PC-3 (cell line): ENCODE measurements around the gene NOL6. TPM values are rescaled to one million over a fixed set of nuclear protein-coding genes. Genes with fewer than 3 reads are reported as not detected.
"Not testable (repeated sequence)": the region's sequence is repeated elsewhere in the genome, so short reads cannot be mapped to it uniquely, and the experiment has no call there.

Source experiments
- ATAC-seq: fragments of 200-7000 bp; cut with Tn5 transposase; 2 replicates; pipeline ENCODE4 v1.9.1; 2020; ENCODE audit warnings: mild to moderate bottlenecking, moderate library complexity
- BruUV-seq: library from RNA; stranded (reverse); fragments of 400-500 nt; replicated peaks from 2 replicates; lab custom pipeline; 2021; lab: Mats Ljungman, UMichigan
- CTCF ChIA-PET: fragments of 300-600 bp; sonication (Branson Sonifier 250); formaldehyde crosslinking; loops from one replicate; lab custom pipeline; 2022; ENCODE audit warnings: antibody characterized with exemption; lab: Charles Lee
- POLR2A ChIA-PET: fragments of 300-600 bp; sonication (Branson Sonifier 250); formaldehyde crosslinking; loops from one replicate; lab custom pipeline; 2022; ENCODE audit warnings: antibody characterized with exemption; ENCODE audit not compliant: unreplicated experiment; lab: Charles Lee
- DNase-seq: peaks from one replicate; pipeline ENCODE4 v3.0.0-alpha.2; 2015
- H2AFZ ChIP-seq: fragments of 300-600 bp; sonication (generic); 2 replicates; pipeline ENCODE4 v1.6.0; 2016; ENCODE audit warnings: antibody characterized with exemption, low read length
- H3F3A ChIP-seq: fragments of 300-600 bp; sonication (generic); one replicate; pipeline ENCODE4 v1.6.0; 2017; ENCODE audit warnings: antibody characterized with exemption, low read length, control low read depth, mild to moderate bottlenecking; ENCODE audit not compliant: unreplicated experiment
- H3K27ac ChIP-seq: fragments of 300-600 bp; sonication (generic); 2 replicates; pipeline ENCODE4 v1.5.1; 2016; ENCODE audit warnings: mild to moderate bottlenecking, low read length
- H3K27me3 ChIP-seq: fragments of 300-600 bp; sonication (generic); 2 replicates; pipeline ENCODE4 v1.6.1; 2016; ENCODE audit warnings: low read length, mixed read lengths
- H3K36me3 ChIP-seq: fragments of 300-600 bp; sonication (generic); 2 replicates; pipeline ENCODE4 v1.6.1; 2016; ENCODE audit warnings: low read depth, mixed run types, low read length, mixed read lengths
- H3K4me1 ChIP-seq: fragments of 300-600 bp; sonication (generic); 2 replicates; pipeline ENCODE4 v1.5.1; 2016; ENCODE audit warnings: low read length; ENCODE audit not compliant: insufficient read depth
- H3K4me2 ChIP-seq: fragments of 300-600 bp; sonication (generic); 2 replicates; pipeline ENCODE4 v1.6.0; 2016; ENCODE audit warnings: low read length
- H3K4me3 ChIP-seq: fragments of 300-600 bp; sonication (generic); 2 replicates; pipeline ENCODE4 v1.5.1; 2016; ENCODE audit warnings: mild to moderate bottlenecking, low read length, mixed read lengths
- H3K79me2 ChIP-seq: fragments of 300-600 bp; sonication (generic); 2 replicates; pipeline ENCODE4 v1.6.1; 2017; ENCODE audit warnings: low read length, mixed read lengths
- H3K9ac ChIP-seq: fragments of 300-600 bp; sonication (generic); 2 replicates; pipeline ENCODE4 v1.6.0; 2016; ENCODE audit warnings: mild to moderate bottlenecking, low read length
- H3K9me2 ChIP-seq: fragments of 300-600 bp; sonication (generic); replicated peaks from 2 replicates; pipeline ENCODE4 v1.6.1; 2016; ENCODE audit warnings: mixed run types, low read length, mixed read lengths
- H3K9me3 ChIP-seq: fragments of 300-600 bp; sonication (generic); 2 replicates; pipeline ENCODE4 v1.6.1; 2016; ENCODE audit warnings: low read length, mixed read lengths
- H4K20me1 ChIP-seq: fragments of 300-600 bp; sonication (generic); 2 replicates; pipeline ENCODE4 v1.6.1; 2016; ENCODE audit warnings: low read length, mixed read lengths
- EZH2 ChIP-seq: fragments of 300-600 bp; sonication (generic); IDR thresholded peaks from one replicate; pipeline ENCODE4 v1.6.1; 2017; ENCODE audit warnings: antibody characterized with exemption, mild to moderate bottlenecking, low read length; ENCODE audit not compliant: unreplicated experiment
- EZH2phosphoT487 ChIP-seq: fragments of 300-600 bp; sonication (generic); IDR thresholded peaks from 2 replicates; pipeline ENCODE4 v1.6.1; 2018; ENCODE audit warnings: mild to moderate bottlenecking, antibody characterized with exemption, low read length, borderline replicate concordance
- intact Hi-C: fragments of 100-400 bp; cut with micrococcal nuclease; formaldehyde crosslinking; loops from 2 replicates; pipeline ENCODE4 v1.9.0; 2023
- total RNA-seq: library from RNA; depleted of rRNA; stranded (reverse); fragments of >200 nt; gene quantifications from 2 replicates; pipeline ENCODE4 v1.2.3, GENCODE V29; 2014
- TF ChIP-seq, protein P1 (sequence below): fragments of 300-600 bp; sonication (generic); conservative IDR thresholded peaks from 2 replicates; pipeline ENCODE4 v1.5.1; 2017; ENCODE audit warnings: antibody characterized with exemption, low read depth, mild to moderate bottlenecking, low read length

The NOL6 gene
- total RNA-seq, 1 experiment from 2014 or later: 35.9 TPM

DNA sequence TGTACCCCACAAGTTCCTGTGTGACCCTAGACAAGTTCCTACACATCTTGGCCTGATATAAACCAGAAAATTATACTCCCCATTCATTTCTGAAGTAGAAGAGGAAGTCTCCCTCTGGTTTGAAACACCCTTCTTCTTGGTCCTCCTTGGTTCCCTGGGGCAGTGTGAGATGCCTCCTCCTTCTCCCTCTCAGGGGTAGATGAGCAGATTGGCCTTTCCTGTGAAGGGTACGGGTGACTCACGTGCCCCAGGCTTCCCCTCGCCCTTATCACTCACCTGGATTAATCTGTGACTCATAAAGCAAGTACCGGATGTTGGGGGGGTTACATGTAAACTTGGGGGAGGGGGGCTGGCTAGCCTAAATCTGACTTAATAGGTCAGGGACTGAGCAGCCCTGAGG, 15.3 kb downstream of the NOL6 start:
- H3K9me3 ChIP-seq: no peaks in the 10 kb centered on the region
- no peaks in the 10 kb centered on the region for H3K27me3 ChIP-seq
- H3K9ac ChIP-seq: no peak overlapping the region
- H3F3A ChIP-seq: no peaks in the 10 kb centered on the region
- intact Hi-C loops: no loop called here
- peak overlapping the region; percentile 54 for H3K27ac ChIP-seq
- POLR2A ChIA-PET: no interaction called here
- peak overlapping the region; percentile 53 for H3K4me2 ChIP-seq
- CTCF ChIA-PET: interaction anchor here (0.6 to 0.7 kb wide), 2 partner anchors 8 to 9 kb away, joined by 3 to 4 read pairs; no protein-coding TSS in a partner anchor
- H3K4me3 ChIP-seq: no peak overlapping the region
- peaks cover 12% of the 10 kb centered on the region for H3K4me1 ChIP-seq
- peak; percentile 64 for DNase-seq
- ATAC-seq: peak; percentile 71
- BruUV-seq: no TSS peak
- H3K79me2 ChIP-seq: no peaks in the 10 kb centered on the region
- TF ChIP-seq, protein P1, sequence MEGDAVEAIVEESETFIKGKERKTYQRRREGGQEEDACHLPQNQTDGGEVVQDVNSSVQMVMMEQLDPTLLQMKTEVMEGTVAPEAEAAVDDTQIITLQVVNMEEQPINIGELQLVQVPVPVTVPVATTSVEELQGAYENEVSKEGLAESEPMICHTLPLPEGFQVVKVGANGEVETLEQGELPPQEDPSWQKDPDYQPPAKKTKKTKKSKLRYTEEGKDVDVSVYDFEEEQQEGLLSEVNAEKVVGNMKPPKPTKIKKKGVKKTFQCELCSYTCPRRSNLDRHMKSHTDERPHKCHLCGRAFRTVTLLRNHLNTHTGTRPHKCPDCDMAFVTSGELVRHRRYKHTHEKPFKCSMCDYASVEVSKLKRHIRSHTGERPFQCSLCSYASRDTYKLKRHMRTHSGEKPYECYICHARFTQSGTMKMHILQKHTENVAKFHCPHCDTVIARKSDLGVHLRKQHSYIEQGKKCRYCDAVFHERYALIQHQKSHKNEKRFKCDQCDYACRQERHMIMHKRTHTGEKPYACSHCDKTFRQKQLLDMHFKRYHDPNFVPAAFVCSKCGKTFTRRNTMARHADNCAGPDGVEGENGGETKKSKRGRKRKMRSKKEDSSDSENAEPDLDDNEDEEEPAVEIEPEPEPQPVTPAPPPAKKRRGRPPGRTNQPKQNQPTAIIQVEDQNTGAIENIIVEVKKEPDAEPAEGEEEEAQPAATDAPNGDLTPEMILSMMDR: no peak
- no peak for TF ChIP-seq EZH2
- no peak for TF ChIP-seq EZH2phosphoT487
- no peak overlapping the region for H2AFZ ChIP-seq
- H4K20me1 ChIP-seq: no peaks in the 10 kb centered on the region
- peaks cover 10% of the 10 kb centered on the region; the same call in 1 of the 2 replicates for H3K36me3 ChIP-seq
- H3K9me2 ChIP-seq: no peaks in the 10 kb centered on the region

- H2AFZ ChIP-seq: no peak overlapping the region
- CTCF ChIA-PET: no interaction called here
These were observed 17.8 kb downstream of the NOL6 start for GRCh38 chr9:33455945-33456344.

GRCh38 chr9:33455456-33455855, 18.3 kb downstream of the NOL6 start:
- H4K20me1 ChIP-seq, H3K9me3 ChIP-seq, ATAC-seq, H3K27ac ChIP-seq, BruUV-seq, H2AFZ ChIP-seq, POLR2A ChIA-PET, H3K9ac ChIP-seq, H3K79me2 ChIP-seq, H3K27me3 ChIP-seq, H3K9me2 ChIP-seq, H3K4me3 ChIP-seq, H3F3A ChIP-seq, intact Hi-C loops, H3K36me3 ChIP-seq, CTCF ChIA-PET, H3K4me2 ChIP-seq, DNase-seq: not testable (repeated sequence)
- peaks cover 18% of the 10 kb centered on the region for H3K4me1 ChIP-seq

More at GRCh38 chr9:33455945-33456344, 17.8 kb downstream of the NOL6 start:
- ATAC-seq (no peak), DNase-seq (no peak)
- Histone ChIP-seq H3K27ac (no peak overlapping the region), H3K4me3 (no peak overlapping the region), H4K20me1 (no peaks in the 10 kb centered on the region), H3K9me2 (no peaks in the 10 kb centered on the region), H3K9ac (no peak overlapping the region), H3K4me1 (peaks cover 18% of the 10 kb centered on the region), H3K9me3 (no peaks in the 10 kb centered on the region), H3K4me2 (no peak overlapping the region), H3K36me3 (no peaks in the 10 kb centered on the region), H3K79me2 (no peaks in the 10 kb centered on the region), H3F3A (no peaks in the 10 kb centered on the region), H3K27me3 (no peaks in the 10 kb centered on the region)
- POLR2A ChIA-PET: no interaction called here
- TF ChIP-seq EZH2: no peak
- TF ChIP-seq, protein P1: no peak
- TF ChIP-seq EZH2phosphoT487: no peak
- intact Hi-C loops: no loop called here
- BruUV-seq: no TSS peak

- POLR2A ChIA-PET: not testable (repeated sequence)
These were observed 19.1 kb downstream of the NOL6 start for GRCh38 chr9:33454661-33455026.

More at GRCh38 chr9:33454661-33455026, 19.1 kb downstream of the NOL6 start:
- H3K27me3 ChIP-seq, H3F3A ChIP-seq, DNase-seq, H3K36me3 ChIP-seq, H4K20me1 ChIP-seq, CTCF ChIA-PET, H3K27ac ChIP-seq, intact Hi-C loops, H3K79me2 ChIP-seq, H2AFZ ChIP-seq, H3K4me2 ChIP-seq, BruUV-seq, H3K9me2 ChIP-seq, ATAC-seq, H3K4me3 ChIP-seq, H3K9ac ChIP-seq, H3K9me3 ChIP-seq: not testable (repeated sequence)
- H3K4me1 ChIP-seq: peaks cover 18% of the 10 kb centered on the region
